GM12873 (cell line): ENCODE measurements around the gene IQGAP2.

Source experiments
- CTCF ChIP-seq: IDR thresholded peaks from 2 replicates; pipeline ENCODE4 v1.5.1; 2012; ENCODE audit warnings: low read depth, mild to moderate bottlenecking, moderate library complexity, low read length, control low read depth; ENCODE audit not compliant: insufficient read depth; ENCODE audit errors: missing control alignments

Gene IQGAP2

GRCh38 chr5:76604838-76605237, 201.8 kb downstream of the IQGAP2 start:
- no peak for TF ChIP-seq CTCF

GRCh38 chr5:76606701-76607100, 203.6 kb downstream of the IQGAP2 start:
- TF ChIP-seq CTCF = no peak

- TF ChIP-seq CTCF = no peak
Observed at GRCh38 chr5:76607353-76607871, 204.3 kb downstream of the IQGAP2 start.

GRCh38 chr5:76608833-76609232, 205.7 kb downstream of the IQGAP2 start:
- no peak for TF ChIP-seq CTCF

- TF ChIP-seq CTCF = no peak
Observed at GRCh38 chr5:76610196-76610595, 207.1 kb downstream of the IQGAP2 start.

- no peak for TF ChIP-seq CTCF
Observed at GRCh38 chr5:76612942-76613341, 209.9 kb downstream of the IQGAP2 start.

GRCh38 chr5:76615759-76616158, 212.7 kb downstream of the IQGAP2 start:
- TF ChIP-seq CTCF = no peak
